Kidney (tissue), 14 donors: ENCODE data around the gene SLCO3A1. TPM values are rescaled to one million over a fixed set of nuclear protein-coding genes. Genes with fewer than 3 reads are reported as not detected.

ENCODE experiments used
- DNase-seq, 5 donors: peaks; one replicate each; pipeline ENCODE4 v3.0.0-alpha.2; 2013 to 2020
- FAIRE-seq: peaks from 2 replicates; lab custom pipeline; 2012; peaks lifted over from hg19 to GRCh38; lab: Jason Lieb, UNC
- H3K27ac ChIP-seq, 2 donors: one replicate each; pipeline ENCODE4 v1.7.0; 2013; ENCODE audit warnings: low read depth in 2 of 2, low read length in 2 of 2, inconsistent platforms in 1 of 2
- H3K27me3 ChIP-seq: one replicate; pipeline ENCODE4 v1.7.1; 2013; ENCODE audit warnings: low read length, inconsistent platforms; ENCODE audit not compliant: control insufficient read depth, insufficient read depth
- H3K36me3 ChIP-seq, 3 donors: one replicate each; pipeline versions ENCODE4 v1.7.0 to v1.7.1; 2013; ENCODE audit warnings: low read length in 3 of 3, control low read depth in 1 of 3, inconsistent platforms in 1 of 3; ENCODE audit not compliant: insufficient read depth in 3 of 3, control insufficient read depth in 2 of 3
- H3K4me1 ChIP-seq, 3 donors: one replicate each; pipeline versions ENCODE4 v1.7.0 to v1.7.1; 2013; ENCODE audit warnings: low read length in 3 of 3, inconsistent platforms in 1 of 3, low read depth in 1 of 3; ENCODE audit not compliant: control insufficient read depth in 2 of 3, insufficient read depth in 2 of 3
- H3K4me3 ChIP-seq, 3 donors: one replicate each; pipeline versions ENCODE4 v1.7.0 to v1.8.1; 2013; ENCODE audit warnings: low read length in 3 of 3, control low read depth in 1 of 3, inconsistent platforms in 1 of 3
- H3K9ac ChIP-seq, 3 donors: one replicate each; pipeline versions ENCODE4 v1.7.0 to v1.7.1; 2013; ENCODE audit warnings: low read length in 3 of 3, control low read depth in 1 of 3, inconsistent platforms in 1 of 3
- H3K9me3 ChIP-seq, 3 donors: one replicate each; pipeline versions ENCODE4 v1.7.0 to v1.7.1; 2013; ENCODE audit warnings: low read length in 3 of 3, control low read depth in 1 of 3, inconsistent platforms in 1 of 3; ENCODE audit not compliant: control insufficient read depth in 2 of 3, insufficient read depth in 1 of 3
- CTCF ChIP-seq: IDR thresholded peaks from 3 replicates; pipeline ENCODE4 v1.5.1; 2012; ENCODE audit warnings: mild to moderate bottlenecking, moderate library complexity, borderline replicate concordance; ENCODE audit not compliant: insufficient read depth; ENCODE audit errors: extremely low read depth
- intact Hi-C: fragments of 100-400 bp; cut with DNase I; formaldehyde crosslinking; loops from one replicate; pipeline ENCODE4 v1.11.1; 2022
- polyA plus RNA-seq: library from polyadenylated mRNA; stranded (reverse); fragments of 350-450 nt; fragmentation: Illumina TruSeq; extraction: RNeasy Lipid Tissue Mini Kit (QIAGEN cat#74804); gene quantifications from one replicate; pipeline ENCODE4 v1.2.3, GENCODE V29; 2014; ENCODE audit warnings: low read depth, low replicate concordance; ENCODE audit not compliant: insufficient read depth
- total RNA-seq: library from RNA; stranded (reverse); fragmentation: NEBNext Ultra II Directional; extraction: Animal tissue kit (Norgen Biotek cat#: 25700); gene quantifications from one replicate; pipeline ENCODE4 v1.2.1, GENCODE V29; 2021
- donor health status: control.
- donor health status: control.
- donor health status: control.
- donor health status: control.
- donor health status: control.
- donor health status: DM: yes; HTN: yes; CAD: no.
- donor health status: Normal renal cell carcinoma (clear cell type).

Gene SLCO3A1
- total and polyA plus RNA-seq, 2 donors from 2014 or later = 12.8 to 59.4 TPM

- intact Hi-C loops = no loop called here
- no peak overlapping the region for H3K4me3 ChIP-seq
- FAIRE-seq = peak; percentile 77
- H3K27me3 ChIP-seq = no peaks in the 10 kb centered on the region
- H3K27ac ChIP-seq = peak overlapping the region; percentile 8 to 52
- no peaks in the 10 kb centered on the region for H3K36me3 ChIP-seq
- H3K4me1 ChIP-seq = no peaks in the 10 kb centered on the region
- DNase-seq = peak in 1 of 5 donors; percentile 45
- TF ChIP-seq CTCF = no peak
- H3K9ac ChIP-seq = no peak overlapping the region
- H3K9me3 ChIP-seq = no peaks in the 10 kb centered on the region
Measured at GRCh38 chr15:91921188-91921842, 67.8 kb downstream of the SLCO3A1 start.

- H3K4me3 ChIP-seq = no peak overlapping the region
- no peaks in the 10 kb centered on the region for H3K9me3 ChIP-seq
- H3K27ac ChIP-seq = peak overlapping the region in 1 of 2 donors; percentile 7
- H3K4me1 ChIP-seq = no peaks in the 10 kb centered on the region
- no peak for FAIRE-seq
- no peaks in the 10 kb centered on the region for H3K27me3 ChIP-seq
- peak in 1 of 5 donors; percentile 83 for DNase-seq
- no peak overlapping the region for H3K9ac ChIP-seq
- intact Hi-C loops = no loop called here
- H3K36me3 ChIP-seq = no peaks in the 10 kb centered on the region
- TF ChIP-seq CTCF = no peak
Measured at GRCh38 chr15:91921843-91922198, 68.3 kb downstream of the SLCO3A1 start.

GRCh38 chr15:91922646-91923547, 69.4 kb downstream of the SLCO3A1 start:
- Histone ChIP-seq H3K36me3 (no peaks in the 10 kb centered on the region), H3K27ac (no peak overlapping the region), H3K4me3 (no peak overlapping the region), H3K9ac (no peak overlapping the region), H3K4me1 (no peaks in the 10 kb centered on the region), H3K9me3 (no peaks in the 10 kb centered on the region), H3K27me3 (no peaks in the 10 kb centered on the region)
- TF ChIP-seq CTCF = no peak
- DNase-seq = peak in 1 of 5 donors; percentile 50
- intact Hi-C loops = no loop called here
- no peak for FAIRE-seq
